HepG2 (cell line): Measurements from ENCODE around the gene HSPA1L. TPM values are rescaled to one million over a fixed set of nuclear protein-coding genes. Genes with fewer than 3 reads are reported as not detected.

ENCODE experiments used
- ATAC-seq: fragments of 200-7000 bp; cut with Tn5 transposase; 3 replicates; pipeline ENCODE4 v1.9.1; 2020; ENCODE audit warnings: mild to moderate bottlenecking, moderate library complexity
- BruUV-seq: library from RNA; stranded (reverse); fragments of 400-500 nt; replicated peaks from 2 replicates; lab custom pipeline; 2021; lab: Mats Ljungman, UMichigan
- CTCF ChIA-PET: fragments of 300-600 bp; formaldehyde crosslinking; extraction: SDS; loops from one replicate; lab custom pipeline; 2021; ENCODE audit warnings: low total read pairs, inconsistent platforms, low intra/inter-chr PET ratio; lab: Yijun Ruan, JAX
- POLR2A ChIA-PET: fragments of 350-600 bp; sonication (Branson Sonifier 250); formaldehyde crosslinking; loops from one replicate; lab custom pipeline; 2020; ENCODE audit warnings: antibody characterized with exemption, inconsistent platforms; lab: Yijun Ruan, JAX
- DNase-seq: peaks from one replicate; pipeline ENCODE4 v3.0.0-alpha.2; 2015; ENCODE audit warnings: low spot score
- FAIRE-seq: peaks from 3 replicates; lab custom pipeline; 2011; peaks lifted over from hg19 to GRCh38; lab: Jason Lieb, UNC
- H2AFZ ChIP-seq: one replicate; pipeline ENCODE4 v1.6.1; 2011; ENCODE audit warnings: low read length, inconsistent platforms
- H3K27ac ChIP-seq: fragments of 300-600 bp; 3 replicates; pipeline ENCODE4 v1.8.0; 2011; ENCODE audit warnings: mixed run types, mild to moderate bottlenecking, mixed read lengths, low read length, inconsistent platforms; ENCODE audit not compliant: insufficient read depth; ENCODE audit errors: extremely low read length
- H3K27me3 ChIP-seq, 2 experiments: fragments of 200-600 bp in 1 of 2; 2 replicates in 1 of 2; 3 replicates in 1 of 2; pipeline versions ENCODE4 v1.6.0 to v1.8.0; 2011; ENCODE audit warnings: low read length in 2 of 2, mild to moderate bottlenecking in 2 of 2, moderate library complexity in 2 of 2, inconsistent platforms in 1 of 2; ENCODE audit not compliant: insufficient read depth in 2 of 2, control insufficient read depth in 1 of 2
- H3K36me3 ChIP-seq, 2 experiments: fragments of 200-600 bp in 1 of 2; replicated peaks in 1 of 2; 2 replicates in 1 of 2; 3 replicates in 1 of 2; pipeline versions ENCODE4 v1.5.1 to v1.8.0; 2011; ENCODE audit warnings: low read length in 2 of 2, inconsistent platforms in 1 of 2; ENCODE audit not compliant: insufficient read depth in 2 of 2, control insufficient read depth in 1 of 2
- H3K4me1 ChIP-seq: 2 replicates; pipeline ENCODE4 v1.5.1; 2012; ENCODE audit warnings: low read length, inconsistent platforms; ENCODE audit not compliant: insufficient read depth
- H3K4me2 ChIP-seq: 2 replicates; pipeline ENCODE4 v1.6.0; 2011; ENCODE audit warnings: low read depth, low read length, inconsistent platforms
- H3K4me3 ChIP-seq, 3 experiments: fragments of 200-600 bp in 1 of 3; sonication (generic), shearing (Covaris generic) in 1 of 3; replicated peaks in 1 of 3; 2 replicates each; pipeline ENCODE4 v1.5.1; 2011 to 2016; ENCODE audit warnings: low read length in 3 of 3, inconsistent platforms in 2 of 3, low read depth in 2 of 3, mild to moderate bottlenecking in 2 of 3, control low read depth in 1 of 3, mixed read lengths in 1 of 3; ENCODE audit not compliant: insufficient read depth in 1 of 3
- H3K79me2 ChIP-seq: one replicate; pipeline ENCODE4 v1.6.1; 2011; ENCODE audit warnings: low read length, inconsistent platforms; ENCODE audit not compliant: insufficient read depth
- H3K9ac ChIP-seq: 2 replicates; pipeline ENCODE4 v1.6.0; 2011; ENCODE audit warnings: mild to moderate bottlenecking, low read depth, low read length, inconsistent platforms; ENCODE audit not compliant: insufficient read depth
- H3K9me3 ChIP-seq: 2 replicates; pipeline ENCODE4 v1.5.1; 2012; ENCODE audit warnings: mild to moderate bottlenecking, low read length
- H4K20me1 ChIP-seq: 2 replicates; pipeline ENCODE4 v1.6.0; 2011; ENCODE audit warnings: inconsistent platforms, mild to moderate bottlenecking, low read length, moderate library complexity; ENCODE audit not compliant: insufficient read depth
- ELF3 ChIP-seq: IDR thresholded peaks from 2 replicates; pipeline ENCODE4 v1.6.1; 2016; ENCODE audit warnings: missing genetic modification reagents, missing compliant biosample characterization
- NCOR1 ChIP-seq: fragments of 200-600 bp; sonication (generic); IDR thresholded peaks from 2 replicates; pipeline ENCODE4 v1.7.0; 2017; ENCODE audit warnings: antibody characterized with exemption, low read length, borderline replicate concordance
- NONO ChIP-seq, 2 experiments: fragments of 450-650 bp in 1 of 2; sonication (generic) in 1 of 2; formaldehyde crosslinking in 1 of 2; IDR thresholded peaks in 1 of 2; conservative IDR thresholded peaks in 1 of 2; 2 replicates each; pipeline versions ENCODE4 v1.6.1 to v1.8.0; 2017 to 2022; ENCODE audit warnings: mild to moderate bottlenecking in 1 of 2, missing genetic modification reagents in 1 of 2, moderate library complexity in 1 of 2
- RBFOX2 ChIP-seq: fragments of 200-400 bp; formaldehyde crosslinking; IDR thresholded peaks from 2 replicates; pipeline ENCODE4 v1.6.1; 2017; ENCODE audit warnings: low read depth, mild to moderate bottlenecking, low read length
- RBM22 ChIP-seq: fragments of 200-400 bp; formaldehyde crosslinking; optimal IDR thresholded peaks from 2 replicates; pipeline ENCODE3; 2017; ENCODE audit warnings: mild to moderate bottlenecking, low read length, moderate library complexity
- RXRB ChIP-seq: IDR thresholded peaks from 2 replicates; pipeline ENCODE4 v1.6.1; 2016; ENCODE audit warnings: borderline replicate concordance, missing genetic modification reagents, missing compliant biosample characterization
- SALL1 ChIP-seq: sonication (generic); formaldehyde crosslinking; IDR thresholded peaks from 2 replicates; pipeline ENCODE4 v1.8.0; 2022; ENCODE audit warnings: mild to moderate bottlenecking, missing genetic modification reagents
- SIX4 ChIP-seq: sonication (generic); formaldehyde crosslinking; IDR thresholded peaks from 2 replicates; pipeline ENCODE4 v1.4.0; 2020; ENCODE audit warnings: missing genetic modification reagents
- TSC22D2 ChIP-seq: sonication (generic); formaldehyde crosslinking; IDR thresholded peaks from 2 replicates; pipeline ENCODE4 v1.5.1; 2020; ENCODE audit warnings: missing genetic modification reagents, mild to moderate bottlenecking, borderline replicate concordance
- ZMYM2 ChIP-seq: sonication (generic); formaldehyde crosslinking; IDR thresholded peaks from 2 replicates; pipeline ENCODE4 v1.8.0; 2022; ENCODE audit warnings: mild to moderate bottlenecking, missing genetic modification reagents
- ZNF530 ChIP-seq: sonication (generic); formaldehyde crosslinking; IDR thresholded peaks from 2 replicates; pipeline ENCODE4 v1.5.0; 2020; ENCODE audit warnings: low read depth, mild to moderate bottlenecking, missing genetic modification reagents
- ZNF615 ChIP-seq: sonication (generic); formaldehyde crosslinking; IDR thresholded peaks from 2 replicates; pipeline ENCODE4 v1.5.0; 2020; ENCODE audit warnings: mild to moderate bottlenecking, missing genetic modification reagents, borderline replicate concordance
- ZNF780A ChIP-seq: sonication (generic); formaldehyde crosslinking; IDR thresholded peaks from 2 replicates; pipeline ENCODE4 v1.8.0; 2022; ENCODE audit warnings: mild to moderate bottlenecking, missing genetic modification reagents, moderate library complexity
- ZNF781 ChIP-seq: sonication (generic); formaldehyde crosslinking; IDR thresholded peaks from 2 replicates; pipeline ENCODE4 v1.5.1; 2020; ENCODE audit warnings: borderline replicate concordance, mild to moderate bottlenecking, missing genetic modification reagents; ENCODE audit errors: not compliant biosample characterization
- WGBS: methylation state at CpG from one replicate; pipeline ENCODE4 v1.1.6; 2017; ENCODE audit warnings: low lambda C conversion rate; 5-methylcytosine and 5-hydroxymethylcytosine counted together
- in situ Hi-C: cut with HindIII; loops from 2 replicates; pipeline ENCODE4 v1.10.0; 2017; ENCODE audit warnings: low pct_unique_long_range_greater_than_20kb; ENCODE audit not compliant: extremely low pct_ligation_motif_present
- intact Hi-C: fragments of 100-400 bp; cut with micrococcal nuclease; formaldehyde crosslinking; loops from one replicate; pipeline ENCODE4 v1.10.0; 2022; ENCODE audit not compliant: unreplicated experiment
- polyA plus RNA-seq, 8 experiments: library from polyadenylated mRNA; depleted of rRNA in 3 of 8; stranded (reverse) in 7 of 8; unstranded in 1 of 8; fragments of >200 nt; fragmentation: Illumina TruSeq in 4 of 8; extraction: Trizol in 4 of 8; gene quantifications; 2 replicates each; pipeline versions ENCODE4 v1.2.1 to v1.2.3, GENCODE V29; 2011 to 2016; ENCODE audit warnings: low read depth in 4 of 8, missing spikeins in 1 of 8, mixed read lengths in 1 of 8; ENCODE audit not compliant: insufficient read depth in 1 of 8
- total RNA-seq, 5 experiments: library from RNA; depleted of rRNA; stranded (reverse); fragments of >200 nt; fragmentation: Illumina TruSeq; extraction: Trizol; gene quantifications; 2 replicates each; pipeline ENCODE4 v1.2.3, GENCODE V29; 2016; ENCODE audit warnings: low read depth in 1 of 5
- TF ChIP-seq, protein P1 (sequence below): sonication (generic); formaldehyde crosslinking; IDR thresholded peaks from 2 replicates; pipeline ENCODE4 v1.5.0; 2020; ENCODE audit warnings: mild to moderate bottlenecking, missing genetic modification reagents, moderate library complexity
- TF ChIP-seq, protein P2 (sequence below): sonication (generic); formaldehyde crosslinking; IDR thresholded peaks from 2 replicates; pipeline ENCODE4 v1.8.0; 2022; ENCODE audit warnings: mild to moderate bottlenecking, missing genetic modification reagents, moderate library complexity

Gene HSPA1L
- total and polyA plus RNA-seq, 2 of the 13 experiments (the other 11 are each of a cell fraction or from before 2014, with no cell fraction given) = 0.55 to 1.0 TPM

DNA sequence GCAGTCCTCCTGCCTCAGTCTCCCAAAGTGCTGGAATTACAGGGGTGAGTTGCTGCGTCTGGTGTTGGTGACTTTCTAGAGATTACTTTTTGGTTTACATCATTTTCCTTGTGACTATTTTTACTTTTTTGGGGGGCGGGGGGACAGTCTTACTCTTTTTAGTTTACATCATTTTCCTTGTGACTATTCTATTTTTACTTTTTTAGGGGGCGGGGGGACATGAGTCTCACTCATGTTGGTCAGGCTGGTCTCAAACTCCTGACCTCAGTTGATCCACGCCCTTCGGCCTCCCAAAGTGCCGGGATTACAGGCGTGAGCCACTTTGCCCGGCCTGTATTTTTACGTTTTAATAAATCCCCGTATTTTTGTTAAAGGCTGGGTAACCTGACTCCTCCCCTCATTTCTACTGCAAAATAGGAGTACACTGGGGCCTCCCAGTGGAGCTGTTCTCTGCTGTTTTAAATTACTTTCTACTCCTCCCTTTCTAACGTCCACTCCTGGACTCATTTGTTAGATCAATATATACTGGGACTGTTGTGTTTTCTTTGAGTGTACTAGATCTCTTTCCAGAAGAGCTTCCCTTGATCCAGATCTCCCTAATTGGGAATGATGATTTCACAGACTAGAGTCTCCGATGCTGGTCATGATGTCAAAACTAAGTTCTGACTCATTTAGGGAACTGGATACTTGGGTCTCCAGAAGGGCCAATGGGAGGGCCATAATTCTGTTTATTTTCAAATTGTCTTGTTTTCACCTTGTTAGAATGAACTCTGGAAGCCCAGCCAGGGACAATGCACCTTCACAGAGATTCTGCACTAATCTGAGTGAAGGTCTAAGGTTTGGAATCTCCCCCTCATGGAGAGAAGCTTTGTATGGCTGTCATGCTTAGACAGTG, 21.6 kb upstream of the HSPA1L start (continued):
- TF ChIP-seq ELF3 (no peak), ZNF780A (CRISPR knock-in tag) (no peak), ZMYM2 (no peak)
- TF ChIP-seq, protein P1, sequence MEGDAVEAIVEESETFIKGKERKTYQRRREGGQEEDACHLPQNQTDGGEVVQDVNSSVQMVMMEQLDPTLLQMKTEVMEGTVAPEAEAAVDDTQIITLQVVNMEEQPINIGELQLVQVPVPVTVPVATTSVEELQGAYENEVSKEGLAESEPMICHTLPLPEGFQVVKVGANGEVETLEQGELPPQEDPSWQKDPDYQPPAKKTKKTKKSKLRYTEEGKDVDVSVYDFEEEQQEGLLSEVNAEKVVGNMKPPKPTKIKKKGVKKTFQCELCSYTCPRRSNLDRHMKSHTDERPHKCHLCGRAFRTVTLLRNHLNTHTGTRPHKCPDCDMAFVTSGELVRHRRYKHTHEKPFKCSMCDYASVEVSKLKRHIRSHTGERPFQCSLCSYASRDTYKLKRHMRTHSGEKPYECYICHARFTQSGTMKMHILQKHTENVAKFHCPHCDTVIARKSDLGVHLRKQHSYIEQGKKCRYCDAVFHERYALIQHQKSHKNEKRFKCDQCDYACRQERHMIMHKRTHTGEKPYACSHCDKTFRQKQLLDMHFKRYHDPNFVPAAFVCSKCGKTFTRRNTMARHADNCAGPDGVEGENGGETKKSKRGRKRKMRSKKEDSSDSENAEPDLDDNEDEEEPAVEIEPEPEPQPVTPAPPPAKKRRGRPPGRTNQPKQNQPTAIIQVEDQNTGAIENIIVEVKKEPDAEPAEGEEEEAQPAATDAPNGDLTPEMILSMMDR (CRISPR knock-in tag) = 0 out of 2 replicates have a peak, but pooled peaks have one; percentile 18
- TF ChIP-seq, all 625 proteins: peak for 24

DNA sequence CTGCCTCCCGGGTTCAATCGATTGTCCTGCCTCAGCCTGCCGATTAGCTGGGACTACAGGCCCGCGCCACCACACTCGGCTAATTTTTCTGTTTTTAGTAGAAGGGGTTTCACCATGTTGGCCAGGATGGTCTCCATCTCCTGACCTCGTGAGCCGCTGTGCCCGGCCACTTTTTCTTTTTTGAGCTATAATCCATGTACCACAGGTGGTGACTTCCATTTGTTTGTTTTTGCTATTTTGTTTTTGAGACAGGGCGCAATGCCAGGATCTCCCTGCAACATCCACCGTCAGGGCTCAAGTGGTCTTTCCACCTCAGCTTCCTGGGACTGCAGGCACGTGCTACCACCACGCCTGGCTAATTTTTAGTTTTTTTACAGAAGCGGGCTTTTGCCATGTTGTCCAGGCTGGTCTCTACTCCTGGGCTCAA, 21.0 kb upstream of the HSPA1L start:
- DNase-seq = no peak
- H3K9ac ChIP-seq = peak overlapping the region; percentile 98
- intact Hi-C loops = loop anchor here (10.0 kb wide), 1 partner anchor 119 kb away; the partner anchor contains the start of genes NELFE and SKIC2
- H3K4me1 ChIP-seq = peaks cover 52% of the 10 kb centered on the region
- H2AFZ ChIP-seq = no peak overlapping the region
- in situ Hi-C loops = no loop called here
- peaks cover 43% of the 10 kb centered on the region for H4K20me1 ChIP-seq
- POLR2A ChIA-PET = interaction anchor here (0.7 to 15.7 kb wide), 26 partner anchors 8 to 184 kb away, joined by 3 to 264 read pairs (median 5); partner anchors contain the start of genes ABHD16A, APOM, CFB and CLIC1
- no TSS peak for BruUV-seq
- peaks cover 12 to 33% of the 10 kb centered on the region in 2 experiments for H3K36me3 ChIP-seq
- FAIRE-seq = no peak
- CTCF ChIA-PET = no interaction called here
- peak overlapping the region; percentile 84 for H3K4me2 ChIP-seq
- 2% methylated on average over 14 of the region's 14 CpGs for WGBS
- ATAC-seq = no peak
- H3K79me2 ChIP-seq = peaks cover 48% of the 10 kb centered on the region
- H3K27ac ChIP-seq = peak overlapping the region; percentile 93
- no peaks in the 10 kb centered on the region for H3K9me3 ChIP-seq
- peaks cover 0 to 2% of the 10 kb centered on the region in 2 experiments; a peak in 1 of 5 replicates for H3K27me3 ChIP-seq
- peak overlapping the region; percentile 75 to 98 (median 93) for H3K4me3 ChIP-seq
- TF ChIP-seq, protein P2, sequence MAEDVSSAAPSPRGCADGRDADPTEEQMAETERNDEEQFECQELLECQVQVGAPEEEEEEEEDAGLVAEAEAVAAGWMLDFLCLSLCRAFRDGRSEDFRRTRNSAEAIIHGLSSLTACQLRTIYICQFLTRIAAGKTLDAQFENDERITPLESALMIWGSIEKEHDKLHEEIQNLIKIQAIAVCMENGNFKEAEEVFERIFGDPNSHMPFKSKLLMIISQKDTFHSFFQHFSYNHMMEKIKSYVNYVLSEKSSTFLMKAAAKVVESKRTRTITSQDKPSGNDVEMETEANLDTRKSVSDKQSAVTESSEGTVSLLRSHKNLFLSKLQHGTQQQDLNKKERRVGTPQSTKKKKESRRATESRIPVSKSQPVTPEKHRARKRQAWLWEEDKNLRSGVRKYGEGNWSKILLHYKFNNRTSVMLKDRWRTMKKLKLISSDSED = no peak
- TF ChIP-seq NONO (IDR thresholded peaks at IDR 0.05) (no peak), NONO (CRISPR knock-in tag; conservative IDR thresholded peaks at IDR 0.05) (0 out of 2 replicates have a peak, but pooled peaks have one; percentile 28), ZNF781 (no peak), RBM22 (peak; percentile 15), TSC22D2 (CRISPR knock-in tag) (peak; percentile 32; the same call in 1 of the 2 replicates), ZNF530 (CRISPR knock-in tag) (no peak), RBFOX2 (0 out of 2 replicates have a peak, but pooled peaks have one; percentile 48), ZNF615 (CRISPR knock-in tag) (0 out of 2 replicates have a peak, but pooled peaks have one; percentile 11), SALL1 (peak; percentile 19; the same call in 1 of the 2 replicates), NCOR1 (0 out of 2 replicates have a peak, but pooled peaks have one; percentile 4), SIX4 (CRISPR knock-in tag) (no peak), RXRB (CRISPR knock-in tag) (no peak)
